CD8-positive, alpha-beta memory T cell (primary cell): ENCODE measurements around the gene KCNJ9. TPM values are rescaled to one million over a fixed set of nuclear protein-coding genes. Genes with fewer than 3 reads are reported as not detected.
A peak's percentile ranks its signal among the peaks of the same experiment; 100 is the strongest.
"Not testable (repeated sequence)": the region's sequence is repeated elsewhere in the genome, so short reads cannot be mapped to it uniquely, and the experiment has no call there.

Source experiments
- CTCF ChIA-PET: fragments of 350-600 bp; sonication (Branson Sonifier 250); formaldehyde crosslinking; loops from one replicate; lab custom pipeline; 2021; ENCODE audit warnings: antibody characterized with exemption; lab: Charles Lee
- POLR2A ChIA-PET: fragments of 350-600 bp; sonication (Branson Sonifier 250); formaldehyde crosslinking; loops from one replicate; lab custom pipeline; 2021; ENCODE audit warnings: antibody characterized with exemption; lab: Charles Lee
- DNase-seq, 5 donors: peaks; one replicate each; pipeline versions ENCODE4 v3.0.0 to v3.0.0-alpha.2; 2020 to 2022; ENCODE audit warnings: mixed read lengths in 1 of 5
- H3K27ac ChIP-seq: one replicate; pipeline ENCODE4 v1.7.0; 2013; ENCODE audit warnings: low read depth, mild to moderate bottlenecking, low read length, moderate library complexity
- H3K27me3 ChIP-seq: 2 replicates; pipeline ENCODE4 v1.7.0; 2013; ENCODE audit warnings: low read length, mild to moderate bottlenecking; ENCODE audit not compliant: insufficient read depth, poor library complexity, severe bottlenecking
- H3K36me3 ChIP-seq: 2 replicates; pipeline ENCODE4 v1.7.0; 2013; ENCODE audit warnings: mild to moderate bottlenecking, low read length, moderate library complexity; ENCODE audit not compliant: insufficient read depth
- H3K4me1 ChIP-seq: 2 replicates; pipeline ENCODE4 v1.7.0; 2013; ENCODE audit warnings: mild to moderate bottlenecking, low read length, moderate library complexity; ENCODE audit not compliant: insufficient read depth
- H3K4me3 ChIP-seq: 2 replicates; pipeline ENCODE4 v1.7.0; 2013; ENCODE audit warnings: mild to moderate bottlenecking, low read length
- H3K9me3 ChIP-seq: 2 replicates; pipeline ENCODE4 v1.7.0; 2013; ENCODE audit warnings: mild to moderate bottlenecking, low read length
- H3K27ac Mint-ChIP-seq, 8 donors: one replicate each; pipeline ENCODE4 v1.8.0; 2020 to 2021; ENCODE audit warnings: mixed read lengths in 8 of 8, mild to moderate bottlenecking in 6 of 8, inconsistent platforms in 3 of 8, moderate library complexity in 3 of 8
- H3K27me3 Mint-ChIP-seq, 2 donors: one replicate each; pipeline ENCODE4 v1.8.0; 2020 to 2021; ENCODE audit warnings: mixed read lengths in 2 of 2, mild to moderate bottlenecking in 1 of 2, moderate library complexity in 1 of 2
- H3K36me3 Mint-ChIP-seq, 3 donors: one replicate each; pipeline ENCODE4 v1.8.0; 2020 to 2021; ENCODE audit warnings: mixed read lengths in 3 of 3, inconsistent platforms in 1 of 3, mild to moderate bottlenecking in 1 of 3
- H3K4me1 Mint-ChIP-seq, 3 donors: one replicate each; pipeline ENCODE4 v1.8.0; 2020 to 2021; ENCODE audit warnings: mixed read lengths in 3 of 3, inconsistent platforms in 1 of 3, mild to moderate bottlenecking in 1 of 3
- H3K4me3 Mint-ChIP-seq, 7 donors: one replicate each; pipeline ENCODE4 v1.8.0; 2020 to 2021; ENCODE audit warnings: mixed read lengths in 7 of 7, mild to moderate bottlenecking in 6 of 7, moderate library complexity in 4 of 7, inconsistent platforms in 2 of 7
- H3K9me3 Mint-ChIP-seq, 5 donors: one replicate each; pipeline ENCODE4 v1.8.0; 2020 to 2022; ENCODE audit warnings: mixed read lengths in 5 of 5, mild to moderate bottlenecking in 3 of 5, moderate library complexity in 2 of 5, inconsistent platforms in 1 of 5
- polyA plus RNA-seq: library from polyadenylated mRNA; unstranded; fragments of 300-500 nt; fragmentation: Illumina TruSeq; gene quantifications from one replicate; pipeline ENCODE4 v1.2.3, GENCODE V29; 2021
- total RNA-seq, 2 experiments: library from RNA; stranded (reverse); gene quantifications; one replicate each; pipeline ENCODE4 v1.2.3, GENCODE V29; 2021

Gene KCNJ9
- total and polyA plus RNA-seq, 3 experiments from 2014 or later: 0.04 TPM; not detected in 2

- Histone ChIP-seq H3K4me1 (no peaks in the 10 kb centered on the region), H3K4me3 (no peak overlapping the region), H3K9me3 (no peaks in the 10 kb centered on the region), H3K27me3 (no peaks in the 10 kb centered on the region), H3K27ac (no peak overlapping the region), H3K36me3 (no peaks in the 10 kb centered on the region)
- H3K36me3 Mint-ChIP-seq: no peaks in the 10 kb centered on the region
- peaks cover 2 to 13% of the 10 kb centered on the region in 2 donors for H3K27me3 Mint-ChIP-seq
- H3K27ac Mint-ChIP-seq: no peak overlapping the region
- H3K4me3 Mint-ChIP-seq: no peak overlapping the region
- ChIA-PET CTCF (interaction anchor here (1.3 kb wide), 1 partner anchor 39 kb away, joined by 3 read pairs; no protein-coding TSS in a partner anchor), POLR2A (no interaction called here)
- H3K9me3 Mint-ChIP-seq: no peaks in the 10 kb centered on the region
- H3K4me1 Mint-ChIP-seq: no peaks in the 10 kb centered on the region
- DNase-seq: no peak
These were observed 43.6 kb downstream of the KCNJ9 start for GRCh38 chr1:160124705-160125478.

DNA sequence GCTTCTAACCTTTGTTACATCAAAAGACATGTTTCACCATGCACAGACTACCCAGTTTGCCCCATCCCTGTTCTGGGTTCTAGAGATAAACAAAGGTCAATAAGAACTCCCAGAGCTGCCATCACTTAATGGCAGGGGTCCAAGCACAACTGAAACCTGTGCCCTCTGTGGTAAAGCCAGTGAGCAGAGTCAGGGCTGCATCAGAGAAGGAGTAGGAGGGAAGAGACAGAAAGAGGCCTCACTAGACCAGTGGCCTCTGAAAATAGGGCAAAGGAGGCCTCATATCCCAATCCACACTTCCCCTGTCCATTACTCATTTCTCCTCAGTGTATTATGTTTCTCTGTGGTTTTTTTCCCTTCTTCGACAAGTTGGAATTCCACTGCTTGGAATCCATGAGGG is 44.4 kb downstream of the KCNJ9 start:
- no peak for DNase-seq
- Histone ChIP-seq H3K27me3 (no peaks in the 10 kb centered on the region), H3K36me3 (no peaks in the 10 kb centered on the region), H3K4me3 (no peak overlapping the region), H3K4me1 (no peaks in the 10 kb centered on the region), H3K9me3 (no peaks in the 10 kb centered on the region), H3K27ac (no peak overlapping the region)
- Mint-ChIP-seq H3K4me3 (no peak overlapping the region), H3K9me3 (no peaks in the 10 kb centered on the region), H3K27ac (no peak overlapping the region), H3K27me3 (peaks cover 2 to 18% of the 10 kb centered on the region in 2 donors), H3K36me3 (no peaks in the 10 kb centered on the region), H3K4me1 (no peaks in the 10 kb centered on the region)
- ChIA-PET POLR2A (no interaction called here), CTCF (no interaction called here)

DNA sequence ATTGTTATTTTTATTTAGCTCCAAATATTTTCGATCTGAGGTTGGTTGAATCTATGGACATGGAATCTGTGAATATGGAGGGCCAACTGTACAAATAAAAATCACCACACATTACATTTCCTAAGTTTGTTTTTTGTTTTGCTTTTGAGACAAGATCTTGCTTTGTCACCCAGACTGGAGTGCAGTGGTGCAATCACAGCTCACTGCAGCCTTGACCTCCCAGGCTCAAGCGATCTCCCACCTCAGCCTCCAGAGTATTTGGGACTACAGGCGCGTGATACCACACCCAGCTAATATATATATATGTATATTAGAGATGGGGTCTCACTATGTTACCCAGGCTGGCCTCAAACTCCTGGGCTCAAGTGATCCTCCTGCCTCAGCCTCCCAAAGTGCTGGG is 45.0 kb downstream of the KCNJ9 start:
- CTCF ChIA-PET, H3K27ac Mint-ChIP-seq, H3K4me3 Mint-ChIP-seq, H3K9me3 Mint-ChIP-seq, POLR2A ChIA-PET, H3K36me3 ChIP-seq, H3K4me1 Mint-ChIP-seq, H3K4me3 ChIP-seq, H3K4me1 ChIP-seq, H3K27me3 ChIP-seq, H3K27ac ChIP-seq, H3K36me3 Mint-ChIP-seq, DNase-seq, H3K9me3 ChIP-seq: not testable (repeated sequence)
- peaks cover 3 to 23% of the 10 kb centered on the region in 2 donors for H3K27me3 Mint-ChIP-seq

DNA sequence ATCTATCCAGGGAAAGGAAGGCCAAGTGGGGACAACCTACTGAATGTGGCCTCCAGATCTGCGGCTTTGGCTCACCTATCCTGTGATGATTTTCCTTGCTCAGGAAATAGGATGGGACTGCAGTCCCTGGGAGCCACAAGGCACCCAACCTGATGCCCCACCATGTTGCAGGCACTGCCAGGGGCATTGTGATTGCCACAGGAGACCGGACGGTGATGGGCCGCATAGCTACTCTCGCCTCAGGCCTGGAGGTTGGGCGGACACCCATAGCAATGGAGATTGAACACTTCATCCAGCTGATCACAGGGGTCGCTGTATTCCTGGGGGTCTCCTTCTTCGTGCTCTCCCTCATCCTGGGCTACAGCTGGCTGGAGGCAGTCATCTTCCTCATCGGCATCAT is 46.0 kb downstream of the KCNJ9 start:
- peak in 1 of 5 donors; percentile 8 for DNase-seq
- H3K27me3 ChIP-seq: no peaks in the 10 kb centered on the region
- no peaks in the 10 kb centered on the region for H3K36me3 ChIP-seq
- POLR2A ChIA-PET: no interaction called here
- H3K27ac ChIP-seq: no peak overlapping the region
- no peaks in the 10 kb centered on the region for H3K9me3 Mint-ChIP-seq
- H3K4me3 ChIP-seq: no peak overlapping the region
- H3K27me3 Mint-ChIP-seq: peaks cover 2 to 28% of the 10 kb centered on the region in 2 donors
- H3K4me1 Mint-ChIP-seq: no peaks in the 10 kb centered on the region
- H3K4me3 Mint-ChIP-seq: no peak overlapping the region
- H3K36me3 Mint-ChIP-seq: no peaks in the 10 kb centered on the region
- no peak overlapping the region for H3K27ac Mint-ChIP-seq
- H3K9me3 ChIP-seq: no peaks in the 10 kb centered on the region
- no peaks in the 10 kb centered on the region for H3K4me1 ChIP-seq
- CTCF ChIA-PET: interaction anchor here (1.2 kb wide), 1 partner anchor 26 kb away, joined by 3 read pairs; no protein-coding TSS in a partner anchor

DNA sequence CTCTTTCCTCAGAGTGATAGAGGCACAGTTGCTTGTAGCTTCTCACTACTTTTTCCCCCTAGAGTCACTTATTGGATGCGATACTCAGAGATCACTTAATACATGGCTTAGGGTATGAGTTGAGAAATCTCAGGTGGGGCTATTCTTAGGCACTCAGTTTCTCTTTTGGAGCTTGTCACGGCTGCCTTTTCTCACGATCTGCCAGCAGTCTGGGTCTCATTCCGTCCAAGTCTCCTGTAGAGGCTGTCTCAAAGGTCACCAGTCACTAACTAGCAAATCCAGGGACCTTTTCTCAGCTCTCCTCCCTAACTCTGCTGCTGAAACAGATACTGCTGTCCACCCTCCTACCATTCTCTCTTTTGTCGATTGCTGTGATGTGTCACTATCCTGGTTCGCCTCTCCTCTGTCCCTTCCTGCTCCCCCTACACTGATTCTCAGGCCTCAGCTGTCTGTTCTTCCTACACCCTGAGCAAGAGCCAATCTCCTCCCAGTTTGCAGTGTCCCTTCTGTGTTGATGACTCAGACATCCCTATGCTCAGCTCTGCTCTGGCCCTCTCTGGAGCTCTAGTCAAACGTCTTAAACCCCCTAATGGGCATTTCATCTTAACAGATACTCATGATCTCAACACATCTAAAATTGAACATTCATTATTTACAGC is 46.7 kb downstream of the KCNJ9 start:
- Mint-ChIP-seq H3K27me3 (peaks cover 2 to 28% of the 10 kb centered on the region in 2 donors), H3K9me3 (no peaks in the 10 kb centered on the region), H3K4me1 (no peaks in the 10 kb centered on the region), H3K4me3 (no peak overlapping the region), H3K27ac (no peak overlapping the region), H3K36me3 (no peaks in the 10 kb centered on the region)
- ChIA-PET CTCF (interaction anchor here (1.2 kb wide), 1 partner anchor 25 kb away, joined by 3 read pairs; no protein-coding TSS in a partner anchor), POLR2A (no interaction called here)
- Histone ChIP-seq H3K4me1 (no peaks in the 10 kb centered on the region), H3K9me3 (no peaks in the 10 kb centered on the region), H3K4me3 (no peak overlapping the region), H3K27ac (no peak overlapping the region), H3K27me3 (no peaks in the 10 kb centered on the region), H3K36me3 (no peaks in the 10 kb centered on the region)
- DNase-seq: no peak

GRCh38 chr1:160128636-160129035 is 47.3 kb downstream of the KCNJ9 start:
- Histone ChIP-seq H3K27ac (no peak overlapping the region), H3K4me1 (no peaks in the 10 kb centered on the region), H3K9me3 (no peaks in the 10 kb centered on the region), H3K36me3 (no peaks in the 10 kb centered on the region), H3K27me3 (no peaks in the 10 kb centered on the region), H3K4me3 (no peak overlapping the region)
- H3K4me1 Mint-ChIP-seq: no peaks in the 10 kb centered on the region
- H3K4me3 Mint-ChIP-seq: no peak overlapping the region
- no peaks in the 10 kb centered on the region for H3K9me3 Mint-ChIP-seq
- peak in 1 of 5 donors; percentile 28 for DNase-seq
- no peak overlapping the region for H3K27ac Mint-ChIP-seq
- H3K27me3 Mint-ChIP-seq: peaks cover 2 to 28% of the 10 kb centered on the region in 2 donors
- H3K36me3 Mint-ChIP-seq: no peaks in the 10 kb centered on the region
- CTCF ChIA-PET: no interaction called here
- POLR2A ChIA-PET: no interaction called here

DNA sequence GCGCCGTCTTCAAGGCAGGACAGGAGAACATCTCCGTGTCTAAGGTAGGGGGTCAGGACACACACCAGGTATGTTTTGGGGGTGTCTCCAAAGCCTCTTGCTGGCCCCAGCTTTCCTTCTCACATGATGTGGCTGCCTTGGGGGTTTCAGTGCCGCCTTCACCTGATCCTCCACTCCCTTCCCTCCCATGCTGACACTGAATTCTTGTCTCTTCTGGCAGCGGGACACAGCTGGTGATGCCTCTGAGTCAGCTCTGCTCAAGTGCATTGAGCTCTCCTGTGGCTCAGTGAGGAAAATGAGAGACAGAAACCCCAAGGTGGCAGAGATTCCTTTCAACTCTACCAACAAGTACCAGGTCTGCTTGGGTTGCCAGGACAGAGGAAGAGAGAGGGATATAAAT is 47.7 kb downstream of the KCNJ9 start:
- CTCF ChIA-PET: no interaction called here
- no peak overlapping the region for H3K4me3 Mint-ChIP-seq
- POLR2A ChIA-PET: no interaction called here

GRCh38 chr1:160129558-160129957 is 48.2 kb downstream of the KCNJ9 start:
- no peak overlapping the region for H3K4me3 ChIP-seq
- H3K27ac Mint-ChIP-seq: no peak overlapping the region
- H3K9me3 Mint-ChIP-seq: no peaks in the 10 kb centered on the region
- H3K36me3 ChIP-seq: no peaks in the 10 kb centered on the region
- H3K4me3 Mint-ChIP-seq: no peak overlapping the region
- H3K27ac ChIP-seq: no peak overlapping the region
- peaks cover 2 to 28% of the 10 kb centered on the region in 2 donors for H3K27me3 Mint-ChIP-seq
- H3K27me3 ChIP-seq: no peaks in the 10 kb centered on the region
- H3K4me1 ChIP-seq: no peaks in the 10 kb centered on the region
- no peaks in the 10 kb centered on the region for H3K9me3 ChIP-seq
- DNase-seq: peak in 1 of 5 donors; percentile 4
- POLR2A ChIA-PET: no interaction called here
- CTCF ChIA-PET: no interaction called here
- no peaks in the 10 kb centered on the region for H3K36me3 Mint-ChIP-seq
- no peaks in the 10 kb centered on the region for H3K4me1 Mint-ChIP-seq

More for the DNA sequence above, 47.7 kb downstream of the KCNJ9 start:
- no peaks in the 10 kb centered on the region for H3K36me3 ChIP-seq
- H3K9me3 Mint-ChIP-seq: no peaks in the 10 kb centered on the region
- H3K4me3 ChIP-seq: no peak overlapping the region
- H3K4me1 Mint-ChIP-seq: no peaks in the 10 kb centered on the region
- peak in 1 of 5 donors; percentile 23 for DNase-seq
- no peaks in the 10 kb centered on the region for H3K4me1 ChIP-seq
- H3K9me3 ChIP-seq: no peaks in the 10 kb centered on the region
- no peak overlapping the region for H3K27ac Mint-ChIP-seq
- no peaks in the 10 kb centered on the region for H3K27me3 ChIP-seq
- no peak overlapping the region for H3K27ac ChIP-seq
- H3K36me3 Mint-ChIP-seq: no peaks in the 10 kb centered on the region
- H3K27me3 Mint-ChIP-seq: peaks cover 2 to 28% of the 10 kb centered on the region in 2 donors
